ENCODE measurements around the gene DMPK.

The DMPK gene

GRCh38 chr19:45764945-45765701, 17.2 kb downstream of the DMPK start:
- TF ChIP-seq ZFP30 (CRISPR knock-in tag; IDR thresholded peaks at IDR 0.05) (no peak), ISL1 (CRISPR knock-in tag; IDR thresholded peaks at IDR 0.05) (no peak), PPARA (CRISPR knock-in tag; IDR thresholded peaks at IDR 0.05; ENCODE audit: borderline replicate concordance) (no peak)
- TF ChIP-seq, protein P1, sequence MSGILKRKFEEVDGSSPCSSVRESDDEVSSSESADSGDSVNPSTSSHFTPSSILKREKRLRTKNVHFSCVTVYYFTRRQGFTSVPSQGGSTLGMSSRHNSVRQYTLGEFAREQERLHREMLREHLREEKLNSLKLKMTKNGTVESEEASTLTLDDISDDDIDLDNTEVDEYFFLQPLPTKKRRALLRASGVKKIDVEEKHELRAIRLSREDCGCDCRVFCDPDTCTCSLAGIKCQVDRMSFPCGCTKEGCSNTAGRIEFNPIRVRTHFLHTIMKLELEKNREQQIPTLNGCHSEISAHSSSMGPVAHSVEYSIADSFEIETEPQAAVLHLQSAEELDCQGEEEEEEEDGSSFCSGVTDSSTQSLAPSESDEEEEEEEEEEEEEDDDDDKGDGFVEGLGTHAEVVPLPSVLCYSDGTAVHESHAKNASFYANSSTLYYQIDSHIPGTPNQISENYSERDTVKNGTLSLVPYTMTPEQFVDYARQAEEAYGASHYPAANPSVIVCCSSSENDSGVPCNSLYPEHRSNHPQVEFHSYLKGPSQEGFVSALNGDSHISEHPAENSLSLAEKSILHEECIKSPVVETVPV (CRISPR knock-in tag; IDR thresholded peaks at IDR 0.05), result no peak
- no peak for ATAC-seq

- TF ChIP-seq ZNF70 (CRISPR knock-in tag; IDR thresholded peaks at IDR 0.05) (no peak), TCF4 (CRISPR knock-in tag; IDR thresholded peaks at IDR 0.05; ENCODE audit: borderline replicate concordance) (no peak), TSHZ2 (CRISPR knock-in tag; IDR thresholded peaks at IDR 0.05) (no peak)
- TF ChIP-seq, protein P1 (CRISPR knock-in tag; IDR thresholded peaks at IDR 0.05), result no peak
- TF ChIP-seq, protein P2, sequence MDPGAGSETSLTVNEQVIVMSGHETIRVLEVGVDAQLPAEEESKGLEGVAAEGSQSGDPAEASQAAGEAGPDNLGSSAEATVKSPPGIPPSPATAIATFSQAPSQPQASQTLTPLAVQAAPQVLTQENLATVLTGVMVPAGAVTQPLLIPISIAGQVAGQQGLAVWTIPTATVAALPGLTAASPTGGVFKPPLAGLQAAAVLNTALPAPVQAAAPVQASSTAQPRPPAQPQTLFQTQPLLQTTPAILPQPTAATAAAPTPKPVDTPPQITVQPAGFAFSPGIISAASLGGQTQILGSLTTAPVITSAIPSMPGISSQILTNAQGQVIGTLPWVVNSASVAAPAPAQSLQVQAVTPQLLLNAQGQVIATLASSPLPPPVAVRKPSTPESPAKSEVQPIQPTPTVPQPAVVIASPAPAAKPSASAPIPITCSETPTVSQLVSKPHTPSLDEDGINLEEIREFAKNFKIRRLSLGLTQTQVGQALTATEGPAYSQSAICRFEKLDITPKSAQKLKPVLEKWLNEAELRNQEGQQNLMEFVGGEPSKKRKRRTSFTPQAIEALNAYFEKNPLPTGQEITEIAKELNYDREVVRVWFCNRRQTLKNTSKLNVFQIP (CRISPR knock-in tag; IDR thresholded peaks at IDR 0.05; ENCODE audit: borderline replicate concordance, low read depth), result no peak
- no peak for ATAC-seq
Measured at GRCh38 chr19:45764475-45764874, 17.8 kb downstream of the DMPK start.

- no peak for TF ChIP-seq RARB (CRISPR knock-in tag; IDR thresholded peaks at IDR 0.05)
- TF ChIP-seq ZFP3 (CRISPR knock-in tag; IDR thresholded peaks at IDR 0.05), result no peak
- TF ChIP-seq BACH2 (CRISPR knock-in tag; IDR thresholded peaks at IDR 0.05; ENCODE audit: borderline replicate concordance), result no peak
- no peak for TF ChIP-seq CSDC2 (CRISPR knock-in tag; IDR thresholded peaks at IDR 0.05)
- TF ChIP-seq, protein P2 (CRISPR knock-in tag; IDR thresholded peaks at IDR 0.05; ENCODE audit: borderline replicate concordance, low read depth), result no peak
- TF ChIP-seq SNAI2 (CRISPR knock-in tag; IDR thresholded peaks at IDR 0.05), result no peak
- TF ChIP-seq OSR1 (CRISPR knock-in tag; IDR thresholded peaks at IDR 0.05), result no peak
- no peak for TF ChIP-seq ZFP30 (CRISPR knock-in tag; IDR thresholded peaks at IDR 0.05)
- no peak for ATAC-seq
Measured at GRCh38 chr19:45763691-45764294, 18.5 kb downstream of the DMPK start.

GRCh38 chr19:45762870-45763631, 19.2 kb downstream of the DMPK start:
- no peak for ATAC-seq
- TF ChIP-seq, protein P1 (CRISPR knock-in tag; IDR thresholded peaks at IDR 0.05), result no peak
- TF ChIP-seq ZFP30 (CRISPR knock-in tag; IDR thresholded peaks at IDR 0.05), result no peak
- TF ChIP-seq ZFP3 (CRISPR knock-in tag; IDR thresholded peaks at IDR 0.05), result no peak
- TF ChIP-seq SNAI2 (CRISPR knock-in tag; IDR thresholded peaks at IDR 0.05), result no peak
- no peak for TF ChIP-seq GLIS3 (CRISPR knock-in tag; IDR thresholded peaks at IDR 0.05)
- TF ChIP-seq ESRRG (CRISPR knock-in tag; IDR thresholded peaks at IDR 0.05), result no peak
- TF ChIP-seq, protein P3, sequence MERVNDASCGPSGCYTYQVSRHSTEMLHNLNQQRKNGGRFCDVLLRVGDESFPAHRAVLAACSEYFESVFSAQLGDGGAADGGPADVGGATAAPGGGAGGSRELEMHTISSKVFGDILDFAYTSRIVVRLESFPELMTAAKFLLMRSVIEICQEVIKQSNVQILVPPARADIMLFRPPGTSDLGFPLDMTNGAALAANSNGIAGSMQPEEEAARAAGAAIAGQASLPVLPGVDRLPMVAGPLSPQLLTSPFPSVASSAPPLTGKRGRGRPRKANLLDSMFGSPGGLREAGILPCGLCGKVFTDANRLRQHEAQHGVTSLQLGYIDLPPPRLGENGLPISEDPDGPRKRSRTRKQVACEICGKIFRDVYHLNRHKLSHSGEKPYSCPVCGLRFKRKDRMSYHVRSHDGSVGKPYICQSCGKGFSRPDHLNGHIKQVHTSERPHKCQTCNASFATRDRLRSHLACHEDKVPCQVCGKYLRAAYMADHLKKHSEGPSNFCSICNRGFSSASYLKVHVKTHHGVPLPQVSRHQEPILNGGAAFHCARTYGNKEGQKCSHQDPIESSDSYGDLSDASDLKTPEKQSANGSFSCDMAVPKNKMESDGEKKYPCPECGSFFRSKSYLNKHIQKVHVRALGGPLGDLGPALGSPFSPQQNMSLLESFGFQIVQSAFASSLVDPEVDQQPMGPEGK (CRISPR knock-in tag; IDR thresholded peaks at IDR 0.05; ENCODE audit: borderline replicate concordance), result no peak
- TF ChIP-seq TCF4 (CRISPR knock-in tag; IDR thresholded peaks at IDR 0.05; ENCODE audit: borderline replicate concordance), result no peak
- TF ChIP-seq PPARA (CRISPR knock-in tag; IDR thresholded peaks at IDR 0.05; ENCODE audit: borderline replicate concordance), result no peak
